Measurements from ENCODE around the gene RAD51AP2. TPM values are rescaled to one million over a fixed set of nuclear protein-coding genes. Genes with fewer than 3 reads are reported as not detected.

The RAD51AP2 gene
- total RNA-seq, 1 donor: under 0.01 TPM

DNA sequence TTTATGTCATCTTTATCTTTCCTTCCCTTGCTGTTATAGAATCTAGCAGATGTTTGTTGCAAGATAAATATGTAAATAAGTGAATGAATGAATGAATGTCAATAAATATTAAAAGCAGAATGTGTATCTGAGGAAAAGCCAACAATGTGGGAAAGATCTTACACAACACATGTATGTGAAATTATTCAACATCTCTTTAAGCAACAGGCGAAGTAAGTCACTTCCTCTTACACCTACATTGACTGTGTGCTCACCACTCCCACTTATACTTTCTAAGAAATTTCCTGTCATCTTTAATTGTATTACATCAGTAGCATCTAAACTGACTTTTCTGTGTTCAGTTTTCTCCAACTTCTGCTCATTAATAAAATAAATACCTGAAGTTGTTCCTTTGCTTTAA lies 43.0 kb downstream of the RAD51AP2 start:
- TF ChIP-seq, protein P1, sequence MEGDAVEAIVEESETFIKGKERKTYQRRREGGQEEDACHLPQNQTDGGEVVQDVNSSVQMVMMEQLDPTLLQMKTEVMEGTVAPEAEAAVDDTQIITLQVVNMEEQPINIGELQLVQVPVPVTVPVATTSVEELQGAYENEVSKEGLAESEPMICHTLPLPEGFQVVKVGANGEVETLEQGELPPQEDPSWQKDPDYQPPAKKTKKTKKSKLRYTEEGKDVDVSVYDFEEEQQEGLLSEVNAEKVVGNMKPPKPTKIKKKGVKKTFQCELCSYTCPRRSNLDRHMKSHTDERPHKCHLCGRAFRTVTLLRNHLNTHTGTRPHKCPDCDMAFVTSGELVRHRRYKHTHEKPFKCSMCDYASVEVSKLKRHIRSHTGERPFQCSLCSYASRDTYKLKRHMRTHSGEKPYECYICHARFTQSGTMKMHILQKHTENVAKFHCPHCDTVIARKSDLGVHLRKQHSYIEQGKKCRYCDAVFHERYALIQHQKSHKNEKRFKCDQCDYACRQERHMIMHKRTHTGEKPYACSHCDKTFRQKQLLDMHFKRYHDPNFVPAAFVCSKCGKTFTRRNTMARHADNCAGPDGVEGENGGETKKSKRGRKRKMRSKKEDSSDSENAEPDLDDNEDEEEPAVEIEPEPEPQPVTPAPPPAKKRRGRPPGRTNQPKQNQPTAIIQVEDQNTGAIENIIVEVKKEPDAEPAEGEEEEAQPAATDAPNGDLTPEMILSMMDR (IDR thresholded peaks at IDR 0.05; ENCODE audit: insufficient read depth, low read depth, low read length): no peak
- DNase-seq (ENCODE audit: low read depth): no peak
- H3K4me3 ChIP-seq (ENCODE audit: low read depth, low read length): no peak overlapping the region

DNA sequence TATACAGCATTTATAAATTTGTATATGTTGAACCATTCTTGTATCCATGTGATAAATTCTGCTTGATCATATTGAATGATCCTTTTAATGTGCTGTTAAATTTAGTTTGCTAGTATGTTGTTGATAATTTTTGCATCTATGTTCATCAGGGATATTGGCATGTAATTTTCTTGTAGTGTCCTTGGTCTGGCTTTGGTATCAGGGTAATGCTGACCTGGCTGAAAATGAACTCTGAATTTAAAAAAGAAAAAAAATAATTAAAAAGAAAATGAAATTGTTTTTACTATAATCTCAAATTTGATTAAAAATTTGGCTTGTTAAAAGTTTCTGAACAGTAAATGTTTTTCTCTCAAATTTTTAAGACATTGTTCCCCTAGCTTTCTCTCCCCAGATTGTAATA lies 46.3 kb downstream of the RAD51AP2 start:
- DNase-seq (ENCODE audit: low read depth): no peak
- TF ChIP-seq, protein P1 (IDR thresholded peaks at IDR 0.05; ENCODE audit: insufficient read depth, low read depth, low read length): no peak
- H3K4me3 ChIP-seq (ENCODE audit: low read depth, low read length): no peak overlapping the region

DNA sequence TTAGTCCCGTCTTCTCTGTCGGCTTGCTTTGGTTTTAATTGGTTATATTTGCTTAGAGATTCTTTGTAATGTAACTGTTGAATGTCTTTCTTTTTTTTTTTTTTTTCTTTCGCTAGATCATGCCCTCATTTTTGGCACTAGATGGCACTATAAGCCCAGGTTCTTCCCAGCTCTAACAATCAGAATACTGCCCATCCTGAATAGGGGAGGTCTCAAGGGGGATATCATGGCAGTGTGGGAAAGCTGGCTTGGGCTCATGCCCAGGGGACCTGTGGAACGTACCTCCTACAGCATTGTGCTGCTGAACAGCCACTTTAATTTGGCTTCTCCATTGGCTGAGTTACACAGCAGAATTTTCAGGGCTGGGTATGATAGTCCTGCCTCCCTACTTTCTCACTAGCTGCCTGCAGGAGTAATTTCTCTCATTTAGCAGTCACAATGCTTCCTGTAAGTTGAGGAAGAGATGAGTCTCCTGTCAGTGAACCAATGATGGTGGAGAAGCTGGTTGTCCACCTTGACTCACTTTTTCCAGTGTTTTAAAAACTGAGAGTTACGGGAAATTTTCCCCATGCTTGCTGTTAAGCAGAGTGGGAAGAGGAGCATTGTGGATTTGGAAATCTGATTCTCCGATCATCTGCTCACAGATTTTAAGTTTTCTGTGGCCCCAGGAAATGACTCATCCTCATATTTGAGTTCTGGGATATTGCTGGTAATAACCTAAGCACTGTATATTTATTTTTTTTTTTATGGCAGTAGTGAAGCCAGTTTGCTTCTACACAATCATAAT lies 47.2 kb downstream of the RAD51AP2 start:
- H3K4me3 ChIP-seq (ENCODE audit: low read depth, low read length): peak overlapping the region; percentile 23
- peak; percentile 79 for DNase-seq (ENCODE audit: low read depth)
- TF ChIP-seq, protein P1 (IDR thresholded peaks at IDR 0.05; ENCODE audit: insufficient read depth, low read depth, low read length): peak; percentile 54

DNA sequence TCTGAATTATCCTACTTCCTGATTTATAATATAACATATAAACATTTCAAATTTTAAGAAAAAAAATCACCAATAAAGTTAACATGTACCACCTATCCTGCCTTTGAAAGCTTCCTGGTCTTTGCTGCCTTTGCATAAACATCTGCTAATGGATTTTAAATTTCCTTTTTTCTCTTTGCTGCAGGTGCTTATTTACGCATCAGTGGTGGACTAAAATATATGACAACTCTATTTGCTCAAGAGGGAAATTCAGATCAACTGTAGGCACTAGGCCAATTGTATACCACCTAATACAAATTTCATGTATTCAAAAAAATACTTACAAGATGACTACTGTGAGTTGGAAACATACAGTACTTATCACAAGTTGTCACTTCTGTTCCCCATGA lies 57.2 kb downstream of the RAD51AP2 start:
- TF ChIP-seq, protein P1 (IDR thresholded peaks at IDR 0.05; ENCODE audit: insufficient read depth, low read depth, low read length): no peak

More for the DNA sequence above, 57.2 kb downstream of the RAD51AP2 start:
- no peak for DNase-seq (ENCODE audit: low read depth)
- no peak overlapping the region for H3K4me3 ChIP-seq (ENCODE audit: low read depth, low read length)

Other genes starting within 250 kb of the RAD51AP2 start
- 0.32 and 0.86 TPM in 2 replicates for gene VSNL1, start 22.3 kb upstream of the RAD51AP2 start, total RNA-seq
- 20.7 and 23.2 TPM in 2 replicates for gene SMC6, start 235.4 kb upstream of the RAD51AP2 start, total RNA-seq
- gene GEN1, start 235.7 kb upstream of the RAD51AP2 start, total RNA-seq: 12.6 and 18.6 TPM in 2 replicates

All from fibroblast of villous mesenchyme (primary cell).